ENCODE data around the gene HCFC1R1. TPM values are rescaled to one million over a fixed set of nuclear protein-coding genes. Genes with fewer than 3 reads are reported as not detected.

HCFC1R1 gene
- total and polyA plus RNA-seq, 2 of the 8 experiments (the other 6 are each of a cell fraction or from before 2014, with no cell fraction given) = 72.7 to 138 TPM

GRCh38 chr16:3026609-3027488 is 3.1 kb upstream of the HCFC1R1 start:
- Histone ChIP-seq H3K4me2 (ENCODE audit: insufficient read depth in 1 of 2, low read depth in 2 of 2, low read length in 2 of 2) (no peak overlapping the region), H3K79me2 (ENCODE audit: control insufficient read depth in 1 of 2, insufficient read depth in 2 of 2, low read length in 2 of 2) (no peaks in the 10 kb centered on the region), H3K4me1 (replicated peaks in 1 of 4; ENCODE audit: control insufficient read depth in 3 of 4, insufficient read depth in 4 of 4, low read length in 3 of 4) (peaks cover 0 to 24% (median 19%) of the 10 kb centered on the region in 4 experiments; a peak in 6 of 7 replicates), H3K23me2 (ENCODE audit: low read depth, low read length) (peaks cover 15% of the 10 kb centered on the region; the same call in 1 of the 2 replicates), H3K18ac (ENCODE audit: extremely low read depth, low read length) (no peak overlapping the region), H3K9me3 (ENCODE audit: insufficient read depth in 2 of 2, low read depth in 1 of 2, low read length in 1 of 2) (no peaks in the 10 kb centered on the region), H3K79me1 (ENCODE audit: low read depth, low read length) (no peaks in the 10 kb centered on the region), H4K20me1 (replicated peaks in 1 of 2; ENCODE audit: control insufficient read depth in 1 of 2, insufficient read depth in 2 of 2, low read length in 2 of 2) (peaks cover 9 to 31% of the 10 kb centered on the region in 2 experiments), H2BK15ac (ENCODE audit: low read length) (no peak overlapping the region), H2BK12ac (ENCODE audit: low read depth, low read length) (no peak overlapping the region), H4K8ac (ENCODE audit: extremely low read depth, insufficient read depth, low read length) (no peak overlapping the region; the same call in 1 of the 2 replicates), H3K23ac (ENCODE audit: insufficient read length) (no peak overlapping the region), H3K36me3 (ENCODE audit: control insufficient read depth in 2 of 4, insufficient read depth in 4 of 4, low read length in 3 of 4) (peaks cover 0 to 21% (median 11%) of the 10 kb centered on the region in 4 experiments; a peak in 7 of 8 replicates), H3K27ac (ENCODE audit: low read depth, low read length) (no peak overlapping the region), H3K27me3 (replicated peaks in 1 of 4; ENCODE audit: control insufficient read depth in 3 of 4, extremely low read depth in 1 of 4, insufficient read depth in 3 of 4, low read length in 3 of 4) (no peaks in the 10 kb centered on the region), H3K14ac (ENCODE audit: insufficient read length) (no peak overlapping the region), H3K56ac (replicated peaks; ENCODE audit: insufficient read length, low read depth, low read length) (no peak overlapping the region), H2BK5ac (ENCODE audit: low read depth, low read length) (no peak overlapping the region), H2BK120ac (replicated peaks; ENCODE audit: low read depth, low read length) (no peak overlapping the region), H3K4me3 (ENCODE audit: extremely low read depth in 1 of 4, insufficient read depth in 2 of 4, low read depth in 3 of 4, low read length in 4 of 4) (no peak overlapping the region), H4K91ac (replicated peaks; ENCODE audit: insufficient read length, low read length) (no peak overlapping the region), H2AK5ac (ENCODE audit: low read depth, low read length) (no peak overlapping the region), H4K5ac (ENCODE audit: insufficient read length, low read depth, low read length) (no peak overlapping the region), H2AFZ (ENCODE audit: low read length) (no peak overlapping the region), H2BK20ac (ENCODE audit: low read length) (no peak overlapping the region), H3K4ac (replicated peaks; ENCODE audit: insufficient read length, low read depth, low read length) (no peak overlapping the region), H3K9ac (replicated peaks in 1 of 4; ENCODE audit: extremely low read depth in 1 of 4, low read depth in 3 of 4, low read length in 3 of 4) (no peak overlapping the region)
- POLR2A ChIA-PET (ENCODE audit: partially characterized antibody) = interaction anchor here (1.2 to 35.7 kb wide), 14 partner anchors 2 to 102 kb away, joined by 3 to 1808 read pairs (median 34); partner anchors contain the start of genes BICDL2, CLDN6, CLDN9 and HCFC1R1
- CTCF ChIA-PET (ENCODE audit: partially characterized antibody) = interaction anchor here (0.7 to 23.8 kb wide), 8 partner anchors 8 to 98 kb away, joined by 3 to 639 read pairs (median 4); partner anchors contain the start of genes CLDN6, CLDN9, HCFC1R1 and THOC6
- DNase-seq (ENCODE audit: low read depth in 1 of 2, low spot score in 2 of 2) (peak in 1 of 2 experiments; percentile 49), FAIRE-seq (no peak)
- no peak for TF ChIP-seq CTBP2 (IDR thresholded peaks at IDR 0.05; ENCODE audit: borderline replicate concordance, insufficient read depth, insufficient read length, low read length)
- TF ChIP-seq JUND (IDR thresholded peaks at IDR 0.05; ENCODE audit: low read length) = no peak
- peak in 1 of 2 experiments; percentile 62; a peak in 2 of 3 replicates for TF ChIP-seq POLR2A (IDR thresholded peaks at IDR 0.05; ENCODE audit: control extremely low read depth in 1 of 2, low read depth in 2 of 2, low read length in 2 of 2)
- TF ChIP-seq ATF2 (IDR thresholded peaks at IDR 0.05; ENCODE audit: low read length) = no peak
- WGBS, 2 experiments (ENCODE audit: extremely low coverage in 1 of 2, insufficient coverage in 1 of 2, insufficient read length in 1 of 2, insufficient replicate concordance in 2 of 2, low coverage in 1 of 2, low lambda C conversion rate in 2 of 2, missing lambda C conversion rate in 1 of 2) = 95% methylated on average over 24 of the region's 24 CpGs; no CpG with 5 or more reads in 1 of the 2 experiments

Data from H1 (cell line).